HT-29 (cell line): Measurements from ENCODE around the gene KPNA3. TPM values are rescaled to one million over a fixed set of nuclear protein-coding genes. Genes with fewer than 3 reads are reported as not detected.
"Not testable (repeated sequence)": the region's sequence is repeated elsewhere in the genome, so short reads cannot be mapped to it uniquely, and the experiment has no call there.

ENCODE experiments used
- DNase-seq: peaks from one replicate; pipeline ENCODE4 v3.0.0-alpha.2; 2015; ENCODE audit warnings: low spot score
- total RNA-seq: library from RNA; depleted of rRNA; stranded (reverse); fragments of >200 nt; shearing (Covaris generic); gene quantifications from 2 replicates; pipeline ENCODE4 v1.2.3, GENCODE V29; 2014

KPNA3 gene
- total RNA-seq, 1 experiment from 2014 or later = 15.5 TPM

GRCh38 chr13:49807681-49808080 is 15.2 kb upstream of the KPNA3 start:
- DNase-seq = no peak

- no peak for DNase-seq
These were observed 13.6 kb upstream of the KPNA3 start for GRCh38 chr13:49806126-49806536.

GRCh38 chr13:49803047-49803446 is 10.6 kb upstream of the KPNA3 start:
- not testable (repeated sequence) for DNase-seq

- no peak for DNase-seq
These were observed 9.9 kb upstream of the KPNA3 start for GRCh38 chr13:49802426-49802825.

GRCh38 chr13:49791711-49792549 is 552 bp downstream of the KPNA3 start:
- DNase-seq = no peak

GRCh38 chr13:49791315-49791710 is 1.2 kb downstream of the KPNA3 start:
- peak; percentile 65 for DNase-seq

- no peak for DNase-seq
These were observed 2.5 kb downstream of the KPNA3 start for GRCh38 chr13:49789968-49790367.

- DNase-seq = no peak
These were observed 6.0 kb downstream of the KPNA3 start for GRCh38 chr13:49786401-49787008.

GRCh38 chr13:49784886-49785570 is 7.5 kb downstream of the KPNA3 start:
- DNase-seq = no peak

- no peak for DNase-seq
These were observed 8.6 kb downstream of the KPNA3 start for GRCh38 chr13:49783865-49784264.

GRCh38 chr13:49782784-49783183 is 9.7 kb downstream of the KPNA3 start:
- no peak for DNase-seq

- DNase-seq = no peak
These were observed 10.7 kb downstream of the KPNA3 start for GRCh38 chr13:49781806-49782205.

GRCh38 chr13:49779721-49780120 is 12.8 kb downstream of the KPNA3 start:
- no peak for DNase-seq

GRCh38 chr13:49777746-49778614 is 14.5 kb downstream of the KPNA3 start:
- DNase-seq = peak; percentile 21

GRCh38 chr13:49776871-49777270 is 15.6 kb downstream of the KPNA3 start:
- no peak for DNase-seq

- no peak for DNase-seq
These were observed 18.0 kb downstream of the KPNA3 start for GRCh38 chr13:49774376-49775005.

GRCh38 chr13:49772828-49773227 is 19.7 kb downstream of the KPNA3 start:
- no peak for DNase-seq

- DNase-seq = not testable (repeated sequence)
These were observed 30.7 kb downstream of the KPNA3 start for GRCh38 chr13:49761811-49762210.

- no peak for DNase-seq
These were observed 31.9 kb downstream of the KPNA3 start for GRCh38 chr13:49760558-49760957.

GRCh38 chr13:49759503-49759902 is 33.0 kb downstream of the KPNA3 start:
- no peak for DNase-seq

- no peak for DNase-seq
These were observed 36.2 kb downstream of the KPNA3 start for GRCh38 chr13:49756263-49756662.
